Endothelial cell of umbilical vein (primary cell): ENCODE measurements around the gene SH3YL1. TPM values are rescaled to one million over a fixed set of nuclear protein-coding genes. Genes with fewer than 3 reads are reported as not detected.

ENCODE experiments used
- BruUV-seq: library from RNA; stranded (reverse); fragments of 400-500 nt; replicated peaks from 2 replicates; lab custom pipeline; 2021; lab: Mats Ljungman, UMichigan
- CTCF ChIA-PET: fragments of 300-600, 350-600 bp; sonication (Branson Sonifier 250); formaldehyde crosslinking; loops from one replicate; lab custom pipeline; 2021; ENCODE audit warnings: antibody characterized with exemption, inconsistent platforms; lab: Charles Lee
- POLR2A ChIA-PET: fragments of 300-600, 350-600 bp; sonication (Branson Sonifier 250); formaldehyde crosslinking; loops from one replicate; lab custom pipeline; 2021; ENCODE audit warnings: antibody characterized with exemption, inconsistent platforms; lab: Charles Lee
- DNase-seq: peaks from one replicate; pipeline ENCODE4 v3.0.0-alpha.2; 2011; ENCODE audit warnings: low read depth, low spot score
- FAIRE-seq: peaks from 2 replicates; lab custom pipeline; 2011; peaks lifted over from hg19 to GRCh38; lab: Jason Lieb, UNC
- H2AFZ ChIP-seq: 2 replicates; pipeline ENCODE4 v1.6.0; 2012; ENCODE audit warnings: low read depth, low read length, control low read depth, inconsistent platforms
- H3K27ac ChIP-seq: 2 replicates; pipeline ENCODE4 v1.5.1; 2011; ENCODE audit warnings: low read depth, mild to moderate bottlenecking, control low read depth, low read length, moderate library complexity; ENCODE audit not compliant: insufficient read depth
- H3K27me3 ChIP-seq, 2 experiments: 2 replicates each; pipeline versions ENCODE4 v1.6.0 to v1.6.1; 2011; ENCODE audit warnings: low read length in 2 of 2, mixed read lengths in 1 of 2; ENCODE audit not compliant: control insufficient read depth in 2 of 2, insufficient read depth in 2 of 2
- H3K36me3 ChIP-seq, 2 experiments: 2 replicates in 1 of 2; 3 replicates in 1 of 2; pipeline ENCODE4 v1.5.1; 2011; ENCODE audit warnings: low read length in 2 of 2, mild to moderate bottlenecking in 1 of 2, moderate library complexity in 1 of 2; ENCODE audit not compliant: control insufficient read depth in 2 of 2, insufficient read depth in 2 of 2; ENCODE audit errors: extremely low read depth in 1 of 2
- H3K4me1 ChIP-seq: 3 replicates; pipeline ENCODE4 v1.5.1; 2011; ENCODE audit warnings: mild to moderate bottlenecking, low read length; ENCODE audit not compliant: control insufficient read depth, insufficient read depth; ENCODE audit errors: extremely low read depth
- H3K4me2 ChIP-seq: 2 replicates; pipeline ENCODE4 v1.6.1; 2011; ENCODE audit warnings: low read length, control low read depth, mixed read lengths; ENCODE audit not compliant: insufficient read depth
- H3K4me3 ChIP-seq, 3 experiments: fragments of 200-600 bp in 1 of 3; sonication (generic), shearing (Covaris generic) in 1 of 3; replicated peaks in 1 of 3; 2 replicates each; pipeline ENCODE4 v1.5.1; 2011 to 2016; ENCODE audit warnings: control low read depth in 3 of 3, low read length in 3 of 3, mild to moderate bottlenecking in 2 of 3, inconsistent platforms in 1 of 3, low read depth in 1 of 3, moderate library complexity in 1 of 3; ENCODE audit not compliant: insufficient read depth in 1 of 3
- H3K79me2 ChIP-seq: 2 replicates; pipeline ENCODE4 v1.6.0; 2012; ENCODE audit warnings: low read length, inconsistent platforms; ENCODE audit not compliant: control insufficient read depth, insufficient read depth
- H3K9ac ChIP-seq: replicated peaks from 2 replicates; pipeline ENCODE3; 2011; ENCODE audit warnings: low read length, control low read depth; ENCODE audit not compliant: insufficient read depth; ENCODE audit errors: extremely low read depth
- H3K9me1 ChIP-seq: replicated peaks from 3 replicates; pipeline ENCODE4 v1.6.0; 2011; ENCODE audit warnings: mild to moderate bottlenecking, low read length; ENCODE audit not compliant: control insufficient read depth, insufficient read depth; ENCODE audit errors: extremely low read depth
- H3K9me3 ChIP-seq: replicated peaks from 2 replicates; pipeline ENCODE4 v1.5.1; 2012; ENCODE audit warnings: low read length, inconsistent platforms; ENCODE audit not compliant: control insufficient read depth, insufficient read depth
- H4K20me1 ChIP-seq: replicated peaks from 2 replicates; pipeline ENCODE3; 2011; ENCODE audit warnings: mild to moderate bottlenecking, low read length; ENCODE audit not compliant: control insufficient read depth, insufficient read depth; ENCODE audit errors: extremely low read depth
- CTCF ChIP-seq, 2 donors: IDR thresholded peaks; 1 replicate in 1 of 2; 2 replicates in 1 of 2; pipeline ENCODE4 v1.5.1; 2011; ENCODE audit warnings: low read length in 2 of 2, mild to moderate bottlenecking in 2 of 2, moderate library complexity in 2 of 2, control low read depth in 1 of 2, inconsistent platforms in 1 of 2, low read depth in 1 of 2; ENCODE audit not compliant: insufficient read depth in 1 of 2; ENCODE audit errors: extremely low read depth in 1 of 2
- EZH2 ChIP-seq: IDR thresholded peaks from 2 replicates; pipeline ENCODE4 v1.6.1; 2012; ENCODE audit warnings: borderline replicate concordance, low read depth, mild to moderate bottlenecking, moderate library complexity, low read length, inconsistent platforms; ENCODE audit not compliant: severe bottlenecking
- FOS ChIP-seq: IDR thresholded peaks from 2 replicates; pipeline ENCODE4 v1.6.1; 2011; ENCODE audit warnings: mild to moderate bottlenecking, low read length, moderate library complexity, borderline replicate concordance; ENCODE audit not compliant: insufficient read depth
- MAX ChIP-seq: IDR thresholded peaks from 2 replicates; pipeline ENCODE4 v1.6.1; 2011; ENCODE audit not compliant: insufficient read depth, insufficient read length
- MYC ChIP-seq: IDR thresholded peaks from one replicate; pipeline ENCODE4 v1.6.1; 2011; ENCODE audit warnings: mild to moderate bottlenecking, low read depth, low read length
- POLR2A ChIP-seq: IDR thresholded peaks from 2 replicates; pipeline ENCODE4 v1.6.1; 2012; ENCODE audit warnings: low read depth, mild to moderate bottlenecking, control low read depth, low read length
- POLR2AphosphoS5 ChIP-seq: IDR thresholded peaks from 2 replicates; pipeline ENCODE4 v1.6.1; 2012; ENCODE audit warnings: low read depth, mild to moderate bottlenecking, control low read depth, low read length, moderate library complexity; ENCODE audit not compliant: insufficient read depth
- dilution Hi-C: fragments of 300-500 bp; cut with MboI; formaldehyde crosslinking; loops from one replicate; pipeline ENCODE4 v1.15.0; 2019; ENCODE audit warnings: low sequenced_read_pairs; ENCODE audit not compliant: extremely low pct_ligation_motif_present
- intact Hi-C: fragments of 100-400 bp; cut with micrococcal nuclease; formaldehyde crosslinking; loops from one replicate; pipeline ENCODE4 v1.10.0; 2022
- polyA plus RNA-seq, 4 experiments: library from polyadenylated mRNA; depleted of rRNA in 3 of 4; stranded (reverse) in 3 of 4; unstranded in 1 of 4; fragments of >200 nt; gene quantifications; 2 replicates each; pipeline versions ENCODE4 v1.2.1 to v1.2.3, GENCODE V29; 2011 to 2012; ENCODE audit warnings: missing spikeins in 1 of 4
- total RNA-seq: library from RNA; stranded (reverse); gene quantifications from 2 replicates; pipeline ENCODE4 v1.2.3, GENCODE V29; 2021

The SH3YL1 gene
- total and polyA plus RNA-seq, 2 donors (not counting 3 experiments of a cell fraction or from before 2014, with no cell fraction given): 12.5 to 22.4 TPM

DNA sequence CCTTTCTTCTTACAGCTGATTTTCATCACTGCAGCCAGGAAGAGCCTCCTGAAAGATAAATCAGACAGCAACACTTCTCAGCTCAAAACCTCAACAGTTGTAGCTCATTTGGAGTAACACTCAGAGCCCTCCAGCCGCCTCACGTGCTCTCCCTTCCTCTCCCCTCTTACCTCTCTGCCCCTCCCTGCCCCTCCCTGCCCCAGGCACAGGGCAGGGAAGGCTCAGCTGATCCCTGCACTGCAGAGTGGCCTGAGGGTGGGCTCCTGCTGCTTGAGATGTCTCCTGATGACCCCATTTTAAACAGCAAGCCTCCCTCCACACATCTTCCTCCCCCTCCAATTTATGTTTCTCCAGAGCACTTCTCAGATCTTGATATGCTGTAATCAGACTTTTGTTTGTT lies 54.4 kb downstream of the SH3YL1 start:
- Histone ChIP-seq H3K36me3 (no peaks in the 10 kb centered on the region), H3K79me2 (no peaks in the 10 kb centered on the region), H3K4me3 (no peak overlapping the region), H3K4me2 (no peak overlapping the region), H2AFZ (no peak overlapping the region), H3K9me3 (no peaks in the 10 kb centered on the region), H3K9ac (no peak overlapping the region), H3K9me1 (no peaks in the 10 kb centered on the region), H3K27me3 (no peaks in the 10 kb centered on the region), H3K4me1 (no peaks in the 10 kb centered on the region), H4K20me1 (no peaks in the 10 kb centered on the region), H3K27ac (no peak overlapping the region)
- FAIRE-seq (no peak), DNase-seq (no peak)
- no TSS peak for BruUV-seq
- dilution Hi-C loops (no loop called here), intact Hi-C loops (no loop called here)
- no peak for TF ChIP-seq MYC
- no peak for TF ChIP-seq CTCF (IDR thresholded peaks at IDR 0.05; ENCODE audit: extremely low read depth in 1 of 2, insufficient read depth in 1 of 2, low read depth in 1 of 2, low read length in 2 of 2)
- no peak for TF ChIP-seq FOS
- TF ChIP-seq POLR2AphosphoS5: no peak
- TF ChIP-seq MAX: no peak
- TF ChIP-seq EZH2: no peak
- no peak for TF ChIP-seq POLR2A
- POLR2A ChIA-PET: no interaction called here
- CTCF ChIA-PET: interaction anchor here (1.5 kb wide), 1 partner anchor 37 kb away, joined by 3 read pairs; no protein-coding TSS in a partner anchor
